ENCODE measurements around the gene GATA6. TPM values are rescaled to one million over a fixed set of nuclear protein-coding genes. Genes with fewer than 3 reads are reported as not detected.

The GATA6 gene
- total RNA-seq, 4 donors from 2014 or later = 0.34 to 1.2 (median 0.86) TPM

- no peak overlapping the region for H3K4me3 ChIP-seq
- H3K4me1 ChIP-seq = no peaks in the 10 kb centered on the region
- ATAC-seq (no peak), DNase-seq (no peak)
- peaks cover 8 to 29% (median 19%) of the 10 kb centered on the region in 3 donors for H3K27me3 ChIP-seq
- no peaks in the 10 kb centered on the region for H3K9me3 ChIP-seq
- no peaks in the 10 kb centered on the region for H3K36me3 ChIP-seq
- intact Hi-C loops (cut with DNase I; ENCODE audit: low total_unique reads) = no loop called here
- H3K27ac ChIP-seq = no peak overlapping the region
- in situ Hi-C loops (cut with MboI; ENCODE audit: low sequenced_read_pairs in 4 of 4) = no loop called here
- TF ChIP-seq POLR2A (IDR thresholded peaks at IDR 0.05) (no peak), CTCF (IDR thresholded peaks at IDR 0.05 in 4 of 5, conservative IDR thresholded peaks at IDR 0.05 in 1 of 5) (no peak)
Observed at GRCh38 chr18:22185273-22185672, 15.9 kb downstream of the GATA6 start.

GRCh38 chr18:22185771-22186386 is 16.5 kb downstream of the GATA6 start:
- Histone ChIP-seq H3K4me1 (no peaks in the 10 kb centered on the region), H3K27me3 (peaks cover 11 to 33% (median 20%) of the 10 kb centered on the region in 3 donors), H3K9me3 (no peaks in the 10 kb centered on the region), H3K36me3 (no peaks in the 10 kb centered on the region), H3K27ac (no peak overlapping the region), H3K4me3 (no peak overlapping the region)
- DNase-seq (no peak), ATAC-seq (no peak)
- in situ Hi-C loops (cut with MboI; ENCODE audit: low sequenced_read_pairs in 4 of 4) (no loop called here), intact Hi-C loops (cut with DNase I; ENCODE audit: low total_unique reads) (no loop called here)
- TF ChIP-seq POLR2A (IDR thresholded peaks at IDR 0.05) = no peak
- no peak for TF ChIP-seq CTCF (IDR thresholded peaks at IDR 0.05 in 4 of 5, conservative IDR thresholded peaks at IDR 0.05 in 1 of 5)

GRCh38 chr18:22186484-22186971 is 17.1 kb downstream of the GATA6 start:
- H3K4me1 ChIP-seq = no peaks in the 10 kb centered on the region
- no peak overlapping the region for H3K27ac ChIP-seq
- ATAC-seq (no peak), DNase-seq (no peak)
- in situ Hi-C loops (cut with MboI; ENCODE audit: low sequenced_read_pairs in 4 of 4) = no loop called here
- intact Hi-C loops (cut with DNase I; ENCODE audit: low total_unique reads) = no loop called here
- no peak for TF ChIP-seq CTCF (IDR thresholded peaks at IDR 0.05 in 4 of 5, conservative IDR thresholded peaks at IDR 0.05 in 1 of 5)
- TF ChIP-seq POLR2A (IDR thresholded peaks at IDR 0.05) = no peak
- no peak overlapping the region for H3K4me3 ChIP-seq
- no peaks in the 10 kb centered on the region for H3K9me3 ChIP-seq
- H3K27me3 ChIP-seq = peaks cover 4 to 28% (median 22%) of the 10 kb centered on the region in 3 donors
- H3K36me3 ChIP-seq = no peaks in the 10 kb centered on the region

GRCh38 chr18:22188559-22189267 is 19.3 kb downstream of the GATA6 start:
- Histone ChIP-seq H3K27ac (no peak overlapping the region), H3K4me3 (no peak overlapping the region), H3K4me1 (no peaks in the 10 kb centered on the region), H3K36me3 (no peaks in the 10 kb centered on the region), H3K27me3 (peaks cover 4 to 34% (median 26%) of the 10 kb centered on the region in 3 donors), H3K9me3 (no peaks in the 10 kb centered on the region)
- intact Hi-C loops (cut with DNase I; ENCODE audit: low total_unique reads) (no loop called here), in situ Hi-C loops (cut with MboI; ENCODE audit: low sequenced_read_pairs in 4 of 4) (no loop called here)
- TF ChIP-seq CTCF (IDR thresholded peaks at IDR 0.05 in 4 of 5, conservative IDR thresholded peaks at IDR 0.05 in 1 of 5) (no peak), POLR2A (IDR thresholded peaks at IDR 0.05) (no peak)
- ATAC-seq (no peak), DNase-seq (no peak)
